ENCODE data around the gene MRS2. TPM values are rescaled to one million over a fixed set of nuclear protein-coding genes. Genes with fewer than 3 reads are reported as not detected.

MRS2 gene
- total and polyA plus RNA-seq, 2 experiments from 2014 or later = 34.9 to 45.9 TPM

DNA sequence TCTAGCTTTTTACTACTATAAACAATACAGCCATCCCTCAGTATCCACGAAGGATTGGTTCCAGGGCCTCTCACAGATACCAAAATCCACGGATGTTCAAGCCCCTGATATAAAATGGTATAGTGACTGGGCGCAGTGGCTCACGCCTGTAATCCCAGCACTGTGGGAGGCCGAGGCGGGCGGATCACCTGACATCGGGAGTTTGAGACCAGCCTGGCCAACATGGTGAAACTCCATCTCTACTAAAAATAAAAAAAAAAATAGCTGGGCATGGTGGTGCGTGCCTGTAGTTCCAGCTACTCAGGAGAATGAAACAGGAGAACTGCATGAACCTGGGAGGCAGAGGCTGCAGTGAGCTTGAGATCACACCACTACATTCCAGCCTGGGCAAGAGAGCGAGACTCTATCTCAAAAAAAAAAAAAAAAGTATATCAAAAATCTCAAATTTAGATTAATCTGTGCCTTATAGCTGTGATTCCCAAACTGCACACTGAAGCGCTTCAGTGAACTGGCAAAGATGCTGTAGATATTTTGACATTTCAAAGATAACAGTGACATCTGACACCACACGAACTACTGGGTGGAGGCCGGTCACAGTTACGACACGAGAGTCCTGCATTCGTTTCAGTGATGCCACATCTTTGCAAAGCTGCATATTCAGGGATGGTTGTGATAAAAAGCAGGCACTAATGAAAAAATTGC lies 38.3 kb downstream of the MRS2 start:
- no peak overlapping the region for H3K4me3 ChIP-seq
- DNase-seq (ENCODE audit: low read depth in 1 of 2, low spot score in 1 of 2) = no peak
- H3K27me3 ChIP-seq = no peaks in the 10 kb centered on the region
- H3K27ac ChIP-seq = no peak overlapping the region
- H3K4me1 ChIP-seq (ENCODE audit: low read depth) = no peaks in the 10 kb centered on the region
- no peaks in the 10 kb centered on the region for H3K9me3 ChIP-seq (ENCODE audit: low read depth)
- no peaks in the 10 kb centered on the region for H3K36me3 ChIP-seq
- TF ChIP-seq, protein P1, sequence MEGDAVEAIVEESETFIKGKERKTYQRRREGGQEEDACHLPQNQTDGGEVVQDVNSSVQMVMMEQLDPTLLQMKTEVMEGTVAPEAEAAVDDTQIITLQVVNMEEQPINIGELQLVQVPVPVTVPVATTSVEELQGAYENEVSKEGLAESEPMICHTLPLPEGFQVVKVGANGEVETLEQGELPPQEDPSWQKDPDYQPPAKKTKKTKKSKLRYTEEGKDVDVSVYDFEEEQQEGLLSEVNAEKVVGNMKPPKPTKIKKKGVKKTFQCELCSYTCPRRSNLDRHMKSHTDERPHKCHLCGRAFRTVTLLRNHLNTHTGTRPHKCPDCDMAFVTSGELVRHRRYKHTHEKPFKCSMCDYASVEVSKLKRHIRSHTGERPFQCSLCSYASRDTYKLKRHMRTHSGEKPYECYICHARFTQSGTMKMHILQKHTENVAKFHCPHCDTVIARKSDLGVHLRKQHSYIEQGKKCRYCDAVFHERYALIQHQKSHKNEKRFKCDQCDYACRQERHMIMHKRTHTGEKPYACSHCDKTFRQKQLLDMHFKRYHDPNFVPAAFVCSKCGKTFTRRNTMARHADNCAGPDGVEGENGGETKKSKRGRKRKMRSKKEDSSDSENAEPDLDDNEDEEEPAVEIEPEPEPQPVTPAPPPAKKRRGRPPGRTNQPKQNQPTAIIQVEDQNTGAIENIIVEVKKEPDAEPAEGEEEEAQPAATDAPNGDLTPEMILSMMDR (IDR thresholded peaks at IDR 0.05; ENCODE audit: low read depth, low read length) = no peak

DNA sequence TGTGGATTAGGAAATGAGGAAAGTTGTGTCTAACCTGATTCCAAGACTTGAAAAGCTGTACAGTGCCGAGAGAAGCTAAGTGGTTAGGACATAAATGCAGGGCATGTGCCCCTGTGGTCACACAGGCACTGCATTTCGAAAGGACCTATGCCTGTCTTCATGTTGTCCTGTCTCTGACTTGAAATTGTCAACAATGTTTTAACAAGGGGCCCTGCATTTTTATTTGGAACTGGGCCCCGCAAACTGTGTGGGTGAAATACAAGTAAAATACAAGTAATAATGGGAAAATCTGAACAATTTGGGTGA lies 38.8 kb downstream of the MRS2 start:
- H3K36me3 ChIP-seq = no peaks in the 10 kb centered on the region
- H3K4me1 ChIP-seq (ENCODE audit: low read depth) = no peaks in the 10 kb centered on the region
- no peaks in the 10 kb centered on the region for H3K9me3 ChIP-seq (ENCODE audit: low read depth)
- H3K4me3 ChIP-seq = no peak overlapping the region
- H3K27me3 ChIP-seq = no peaks in the 10 kb centered on the region
- no peak overlapping the region for H3K27ac ChIP-seq
- TF ChIP-seq, protein P1 (IDR thresholded peaks at IDR 0.05; ENCODE audit: low read depth, low read length) = no peak
- no peak for DNase-seq (ENCODE audit: low read depth in 1 of 2, low spot score in 1 of 2)

DNA sequence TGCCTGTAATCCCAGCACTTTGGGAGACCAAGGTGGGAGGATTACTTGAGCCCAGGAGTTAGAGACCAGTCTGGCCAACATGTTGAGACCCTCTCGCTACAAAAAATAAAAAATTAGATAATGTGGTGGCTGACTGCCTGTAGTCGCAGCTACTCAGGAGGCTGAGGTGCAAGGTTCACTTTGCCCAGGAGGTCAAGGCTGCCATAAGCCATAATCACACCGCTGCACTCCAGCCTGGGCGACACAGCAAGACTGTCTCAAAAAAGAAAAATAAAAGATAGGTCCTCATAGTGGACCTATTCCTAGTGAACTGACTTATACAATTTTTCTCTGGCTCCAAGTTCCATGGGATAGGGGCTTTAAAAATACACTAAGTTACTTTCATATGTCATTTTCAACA lies 41.9 kb downstream of the MRS2 start:
- H3K4me1 ChIP-seq (ENCODE audit: low read depth) = no peaks in the 10 kb centered on the region

DNA sequence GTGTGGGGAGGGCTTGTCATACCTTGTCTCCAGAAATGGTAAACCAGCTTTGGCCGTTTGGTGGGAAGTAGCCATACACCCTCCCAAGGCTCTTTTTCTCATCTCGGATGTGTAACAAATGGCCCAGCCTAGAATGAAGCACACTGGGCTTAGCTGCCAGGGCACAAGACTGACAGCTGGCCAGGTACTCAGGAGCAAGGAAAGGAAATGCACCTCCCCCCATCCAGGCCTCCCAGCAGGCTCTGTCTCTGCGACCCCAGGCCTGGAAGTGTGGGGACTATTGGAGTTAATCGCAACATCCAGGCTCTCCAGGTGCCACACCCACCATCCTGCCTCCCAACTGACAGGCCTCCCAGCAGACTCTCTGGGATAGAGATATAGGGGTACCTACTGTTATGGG lies 43.0 kb downstream of the MRS2 start:
- Histone ChIP-seq H3K4me1 (ENCODE audit: low read depth) (no peaks in the 10 kb centered on the region), H3K27me3 (no peaks in the 10 kb centered on the region), H3K36me3 (no peaks in the 10 kb centered on the region), H3K27ac (no peak overlapping the region), H3K9me3 (ENCODE audit: low read depth) (no peaks in the 10 kb centered on the region), H3K4me3 (no peak overlapping the region)
- no peak for DNase-seq (ENCODE audit: low read depth in 1 of 2, low spot score in 1 of 2)
- TF ChIP-seq, protein P1 (IDR thresholded peaks at IDR 0.05; ENCODE audit: low read depth, low read length) = no peak

More for the DNA sequence above, 41.9 kb downstream of the MRS2 start:
- H3K27ac ChIP-seq = no peak overlapping the region
- no peak for DNase-seq (ENCODE audit: low read depth in 1 of 2, low spot score in 1 of 2)
- no peaks in the 10 kb centered on the region for H3K27me3 ChIP-seq
- no peak overlapping the region for H3K4me3 ChIP-seq
- no peaks in the 10 kb centered on the region for H3K9me3 ChIP-seq (ENCODE audit: low read depth)
- no peaks in the 10 kb centered on the region for H3K36me3 ChIP-seq
- TF ChIP-seq, protein P1 (IDR thresholded peaks at IDR 0.05; ENCODE audit: low read depth, low read length) = no peak

GRCh38 chr6:24446670-24447069 lies 43.9 kb downstream of the MRS2 start:
- Histone ChIP-seq H3K4me1 (ENCODE audit: low read depth) (no peaks in the 10 kb centered on the region), H3K27me3 (no peaks in the 10 kb centered on the region), H3K27ac (no peak overlapping the region), H3K36me3 (no peaks in the 10 kb centered on the region), H3K4me3 (no peak overlapping the region), H3K9me3 (ENCODE audit: low read depth) (no peaks in the 10 kb centered on the region)
- TF ChIP-seq, protein P1 (IDR thresholded peaks at IDR 0.05; ENCODE audit: low read depth, low read length) = no peak
- no peak for DNase-seq (ENCODE audit: low read depth in 1 of 2, low spot score in 1 of 2)
